Natural killer cell (primary cell): ENCODE measurements around the gene TTLL11. TPM values are rescaled to one million over a fixed set of nuclear protein-coding genes. Genes with fewer than 3 reads are reported as not detected.

Experiments used
- ATAC-seq, 3 donors: fragments of 150-1000 bp in 2 of 3; fragments of 200-7000 bp in 1 of 3; cut with Tn5 transposase; 1 replicate in 1 of 3; 2 replicates in 2 of 3; pipeline ENCODE4 v1.10.0; 2021; ENCODE audit warnings: mild to moderate bottlenecking in 2 of 3, moderate library complexity in 2 of 3
- DNase-seq, 2 donors: peaks; one replicate each; pipeline versions ENCODE4 v3.0.0 to v3.0.0-alpha.2; 2013 to 2021; ENCODE audit warnings: mixed read lengths in 1 of 2
- H3K27ac ChIP-seq: one replicate; pipeline ENCODE4 v1.5.1; 2013; ENCODE audit warnings: mild to moderate bottlenecking, low read length
- H3K27me3 ChIP-seq: one replicate; pipeline ENCODE4 v1.6.1; 2013; ENCODE audit warnings: low read length; ENCODE audit not compliant: control insufficient read depth, insufficient read depth
- H3K36me3 ChIP-seq: one replicate; pipeline ENCODE4 v1.6.1; 2013; ENCODE audit warnings: low read length; ENCODE audit not compliant: control insufficient read depth, insufficient read depth
- H3K4me1 ChIP-seq: one replicate; pipeline ENCODE4 v1.6.1; 2013; ENCODE audit warnings: low read length; ENCODE audit not compliant: control insufficient read depth, insufficient read depth
- H3K4me3 ChIP-seq: one replicate; pipeline ENCODE4 v1.5.1; 2013; ENCODE audit warnings: low read length
- H3K9me3 ChIP-seq: one replicate; pipeline ENCODE4 v1.6.1; 2013; ENCODE audit warnings: low read length; ENCODE audit not compliant: control insufficient read depth, insufficient read depth
- H3K27ac Mint-ChIP-seq, 2 donors: one replicate each; pipeline ENCODE4 v1.8.0; 2022; ENCODE audit warnings: mild to moderate bottlenecking in 2 of 2, mixed read lengths in 2 of 2, moderate library complexity in 1 of 2
- H3K27me3 Mint-ChIP-seq, 2 donors: one replicate each; pipeline ENCODE4 v1.8.0; 2022; ENCODE audit warnings: low read depth in 2 of 2, mixed read lengths in 2 of 2
- H3K36me3 Mint-ChIP-seq: one replicate; pipeline ENCODE4 v1.8.0; 2022; ENCODE audit warnings: mixed read lengths
- H3K4me1 Mint-ChIP-seq, 2 donors: one replicate each; pipeline ENCODE4 v1.8.0; 2022; ENCODE audit warnings: mixed read lengths in 2 of 2
- H3K4me3 Mint-ChIP-seq: one replicate; pipeline ENCODE4 v1.8.0; 2022; ENCODE audit warnings: mild to moderate bottlenecking, moderate library complexity, mixed read lengths
- H3K9me3 Mint-ChIP-seq, 2 donors: one replicate each; pipeline ENCODE4 v1.8.0; 2022; ENCODE audit warnings: mixed read lengths in 2 of 2
- WGBS: methylation state at CpG from one replicate; pipeline ENCODE4 v1.1.7; 2013; ENCODE audit warnings: missing lambda C conversion rate; ENCODE audit not compliant: insufficient coverage; 5-methylcytosine and 5-hydroxymethylcytosine counted together
- intact Hi-C: fragments of 100-400 bp; cut with micrococcal nuclease; formaldehyde crosslinking; loops from one replicate; pipeline ENCODE4 v1.14.2; 2022
- total RNA-seq, 4 donors: library from RNA; stranded (reverse); fragments of 120-200 nt in 1 of 4; gene quantifications; one replicate each; pipeline versions ENCODE4 v1.2.3 to v1.2.4, GENCODE V29; 2013 to 2022
- TF ChIP-seq, protein P1 (sequence below): fragments of 200-600 bp; IDR thresholded peaks from one replicate; pipeline ENCODE4 v1.8.0; 2022; ENCODE audit warnings: antibody characterized with exemption

Gene TTLL11
- total RNA-seq, 3 donors from 2014 or later (not counting 1 experiment from before 2014, with no cell fraction given), result 3.4 to 4.6 (median 3.6) TPM

- WGBS, result 96% methylated on average over 2 of the region's 2 CpGs
- Mint-ChIP-seq H3K9me3 (peaks cover 2 to 6% of the 10 kb centered on the region in 2 donors), H3K4me3 (no peak overlapping the region), H3K27ac (no peak overlapping the region), H3K4me1 (no peaks in the 10 kb centered on the region), H3K27me3 (peaks cover 0 to 5% of the 10 kb centered on the region in 2 donors), H3K36me3 (peaks cover 10% of the 10 kb centered on the region)
- Histone ChIP-seq H3K4me1 (no peaks in the 10 kb centered on the region), H3K27ac (no peak overlapping the region), H3K27me3 (no peaks in the 10 kb centered on the region), H3K4me3 (no peak overlapping the region), H3K36me3 (no peaks in the 10 kb centered on the region), H3K9me3 (no peaks in the 10 kb centered on the region)
- DNase-seq (no peak), ATAC-seq (no peak)
- intact Hi-C loops, result no loop called here
- TF ChIP-seq, protein P1, sequence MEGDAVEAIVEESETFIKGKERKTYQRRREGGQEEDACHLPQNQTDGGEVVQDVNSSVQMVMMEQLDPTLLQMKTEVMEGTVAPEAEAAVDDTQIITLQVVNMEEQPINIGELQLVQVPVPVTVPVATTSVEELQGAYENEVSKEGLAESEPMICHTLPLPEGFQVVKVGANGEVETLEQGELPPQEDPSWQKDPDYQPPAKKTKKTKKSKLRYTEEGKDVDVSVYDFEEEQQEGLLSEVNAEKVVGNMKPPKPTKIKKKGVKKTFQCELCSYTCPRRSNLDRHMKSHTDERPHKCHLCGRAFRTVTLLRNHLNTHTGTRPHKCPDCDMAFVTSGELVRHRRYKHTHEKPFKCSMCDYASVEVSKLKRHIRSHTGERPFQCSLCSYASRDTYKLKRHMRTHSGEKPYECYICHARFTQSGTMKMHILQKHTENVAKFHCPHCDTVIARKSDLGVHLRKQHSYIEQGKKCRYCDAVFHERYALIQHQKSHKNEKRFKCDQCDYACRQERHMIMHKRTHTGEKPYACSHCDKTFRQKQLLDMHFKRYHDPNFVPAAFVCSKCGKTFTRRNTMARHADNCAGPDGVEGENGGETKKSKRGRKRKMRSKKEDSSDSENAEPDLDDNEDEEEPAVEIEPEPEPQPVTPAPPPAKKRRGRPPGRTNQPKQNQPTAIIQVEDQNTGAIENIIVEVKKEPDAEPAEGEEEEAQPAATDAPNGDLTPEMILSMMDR, result no peak
These were observed 242.7 kb downstream of the TTLL11 start for GRCh38 chr9:121850366-121850765.

GRCh38 chr9:121849554-121849953, 243.6 kb downstream of the TTLL11 start:
- no peaks in the 10 kb centered on the region for H3K9me3 ChIP-seq
- H3K4me3 ChIP-seq, result no peak overlapping the region
- H3K4me1 Mint-ChIP-seq, result no peaks in the 10 kb centered on the region
- peaks cover 2 to 6% of the 10 kb centered on the region in 2 donors for H3K9me3 Mint-ChIP-seq
- H3K27ac Mint-ChIP-seq, result no peak overlapping the region
- intact Hi-C loops, result no loop called here
- no peaks in the 10 kb centered on the region for H3K36me3 ChIP-seq
- peaks cover 11% of the 10 kb centered on the region for H3K36me3 Mint-ChIP-seq
- H3K27me3 Mint-ChIP-seq, result peaks cover 4 to 13% of the 10 kb centered on the region in 2 donors
- ATAC-seq (no peak), DNase-seq (no peak)
- no peak overlapping the region for H3K27ac ChIP-seq
- H3K4me3 Mint-ChIP-seq, result no peak overlapping the region
- H3K4me1 ChIP-seq, result no peaks in the 10 kb centered on the region
- WGBS, result 100% methylated on average over 2 of the region's 4 CpGs
- H3K27me3 ChIP-seq, result no peaks in the 10 kb centered on the region
- TF ChIP-seq, protein P1, result no peak

DNA sequence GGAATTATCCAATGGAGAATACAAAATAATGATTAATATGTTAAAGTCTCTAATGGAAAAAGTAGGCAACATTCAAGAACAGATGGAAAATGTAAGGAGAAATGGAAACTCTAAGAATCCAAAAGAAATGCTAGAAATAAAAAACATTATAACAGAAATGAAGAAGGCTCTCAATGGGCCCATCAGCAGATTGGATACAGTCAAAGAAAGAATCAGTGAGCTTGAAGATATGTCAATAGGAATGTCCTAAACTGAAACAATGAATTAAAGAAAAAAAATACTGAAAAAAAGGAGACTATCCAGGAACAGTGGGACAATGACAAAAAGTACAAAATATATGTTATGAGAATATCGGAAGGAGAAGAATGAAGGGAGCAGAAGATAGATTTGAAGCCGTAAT, 248.5 kb downstream of the TTLL11 start:
- TF ChIP-seq, protein P1, result no peak
- no peak overlapping the region for H3K27ac Mint-ChIP-seq
- ATAC-seq (no peak), DNase-seq (no peak)
- peaks cover 2 to 6% of the 10 kb centered on the region in 2 donors for H3K9me3 Mint-ChIP-seq
- Histone ChIP-seq H3K27ac (no peak overlapping the region), H3K27me3 (no peaks in the 10 kb centered on the region), H3K4me3 (no peak overlapping the region), H3K4me1 (no peaks in the 10 kb centered on the region), H3K36me3 (no peaks in the 10 kb centered on the region), H3K9me3 (no peaks in the 10 kb centered on the region)
- H3K4me1 Mint-ChIP-seq, result no peaks in the 10 kb centered on the region
- H3K4me3 Mint-ChIP-seq, result no peak overlapping the region
- H3K36me3 Mint-ChIP-seq, result peaks cover 19% of the 10 kb centered on the region
- H3K27me3 Mint-ChIP-seq, result peaks cover 8 to 21% of the 10 kb centered on the region in 2 donors
- no CpG with 5 or more reads among the region's 2 CpGs for WGBS
- intact Hi-C loops, result no loop called here

DNA sequence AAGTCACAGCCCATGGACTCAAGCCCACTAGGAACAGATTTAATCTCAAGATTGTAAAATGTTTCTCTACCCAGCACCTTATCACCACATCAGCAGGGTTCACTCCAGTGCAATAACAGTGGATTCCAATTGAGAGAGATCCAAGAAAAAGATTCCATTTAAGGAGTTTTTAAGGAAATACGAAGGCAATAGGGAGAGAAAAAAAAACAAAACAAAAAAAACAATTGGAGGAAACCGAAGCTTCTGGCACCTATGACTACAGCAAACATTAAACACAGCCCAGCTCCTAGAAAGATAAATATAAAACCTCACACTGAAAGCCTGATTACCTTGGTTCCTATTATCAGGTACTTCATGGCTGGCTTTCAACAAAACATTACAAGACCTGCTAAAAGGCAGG, 249.0 kb downstream of the TTLL11 start:
- ATAC-seq (no peak), DNase-seq (no peak)
- Histone ChIP-seq H3K4me1 (no peaks in the 10 kb centered on the region), H3K4me3 (no peak overlapping the region), H3K36me3 (no peaks in the 10 kb centered on the region), H3K27me3 (no peaks in the 10 kb centered on the region), H3K9me3 (no peaks in the 10 kb centered on the region), H3K27ac (no peak overlapping the region)
- H3K27ac Mint-ChIP-seq, result no peak overlapping the region
- H3K4me3 Mint-ChIP-seq, result no peak overlapping the region
- H3K27me3 Mint-ChIP-seq, result peaks cover 8 to 21% of the 10 kb centered on the region in 2 donors
- H3K4me1 Mint-ChIP-seq, result no peaks in the 10 kb centered on the region
- peaks cover 2 to 4% of the 10 kb centered on the region in 2 donors for H3K9me3 Mint-ChIP-seq
- whole genome bisulfite sequencing, result 100% methylated on average over 1 of the region's 2 CpGs
- TF ChIP-seq, protein P1, result no peak
- intact Hi-C loops, result no loop called here
- H3K36me3 Mint-ChIP-seq, result peaks cover 15% of the 10 kb centered on the region
